Anterior cingulate cortex (tissue), 58 donors: ENCODE results near the gene TMEM252.

Source experiments
- DNase-seq, 58 donors: peaks; one replicate each; lab custom pipeline; 2025; lab: John Stamatoyannopoulos, UW

The TMEM252 gene

GRCh38 chr9:68545033-68545705, 4.5 kb upstream of the TMEM252 start:
- no peak for DNase-seq

DNA sequence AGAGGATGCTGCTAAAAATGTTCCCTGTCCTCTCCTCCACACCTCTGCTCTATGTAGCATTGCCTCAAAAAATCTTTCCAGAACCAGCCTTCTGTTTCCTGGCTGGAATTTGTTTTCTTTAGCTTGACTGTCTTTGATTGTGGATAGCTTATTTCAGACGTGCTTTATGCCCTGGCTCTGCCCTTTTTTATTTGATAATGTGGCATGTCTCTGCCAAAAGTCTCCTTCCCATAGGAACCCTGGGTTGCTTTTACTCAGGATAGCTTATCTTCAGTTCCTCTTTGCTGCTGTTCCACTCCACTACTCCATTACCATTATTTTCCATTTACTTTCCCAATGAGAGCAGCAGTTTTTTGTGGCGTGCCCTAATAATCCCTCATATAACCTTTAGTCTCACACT, 885 bp upstream of the TMEM252 start:
- DNase-seq: no peak

DNA sequence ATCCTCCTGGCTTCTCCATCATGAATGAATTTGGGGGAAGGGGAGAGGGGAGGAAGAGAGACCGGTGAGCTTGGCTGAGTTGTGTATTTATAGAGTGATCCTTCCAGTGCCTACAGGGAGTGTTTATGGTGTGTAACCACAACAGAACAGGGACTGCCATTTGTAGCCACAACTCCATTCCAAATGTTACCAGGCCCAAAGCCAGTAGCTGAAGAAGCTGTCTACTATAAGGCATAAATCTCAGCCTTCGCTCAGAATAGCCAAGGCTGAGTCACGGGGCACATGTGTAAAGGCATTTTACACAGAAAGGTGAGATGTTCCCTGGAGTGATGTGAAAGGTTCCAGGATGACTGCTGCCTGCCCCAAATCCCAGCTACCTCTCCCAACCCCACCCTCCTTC, 2.5 kb downstream of the TMEM252 start:
- DNase-seq: peak in 4 of 58 donors; percentile 4 to 26 (median 14)

DNA sequence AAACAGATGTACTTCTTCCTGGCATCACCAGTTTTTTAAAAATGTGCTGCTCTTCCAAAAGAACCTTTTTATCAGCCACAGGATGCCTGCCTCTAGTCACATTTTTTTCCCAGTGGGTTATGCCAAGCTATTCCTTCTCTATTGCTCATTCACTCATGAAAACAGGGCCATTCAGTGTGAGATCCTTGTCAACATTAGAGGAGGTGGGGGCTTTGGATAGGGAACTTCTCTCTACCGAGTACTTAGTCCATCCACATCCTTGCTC, 3.1 kb downstream of the TMEM252 start:
- DNase-seq: peak in 1 of 58 donors; percentile 33

DNA sequence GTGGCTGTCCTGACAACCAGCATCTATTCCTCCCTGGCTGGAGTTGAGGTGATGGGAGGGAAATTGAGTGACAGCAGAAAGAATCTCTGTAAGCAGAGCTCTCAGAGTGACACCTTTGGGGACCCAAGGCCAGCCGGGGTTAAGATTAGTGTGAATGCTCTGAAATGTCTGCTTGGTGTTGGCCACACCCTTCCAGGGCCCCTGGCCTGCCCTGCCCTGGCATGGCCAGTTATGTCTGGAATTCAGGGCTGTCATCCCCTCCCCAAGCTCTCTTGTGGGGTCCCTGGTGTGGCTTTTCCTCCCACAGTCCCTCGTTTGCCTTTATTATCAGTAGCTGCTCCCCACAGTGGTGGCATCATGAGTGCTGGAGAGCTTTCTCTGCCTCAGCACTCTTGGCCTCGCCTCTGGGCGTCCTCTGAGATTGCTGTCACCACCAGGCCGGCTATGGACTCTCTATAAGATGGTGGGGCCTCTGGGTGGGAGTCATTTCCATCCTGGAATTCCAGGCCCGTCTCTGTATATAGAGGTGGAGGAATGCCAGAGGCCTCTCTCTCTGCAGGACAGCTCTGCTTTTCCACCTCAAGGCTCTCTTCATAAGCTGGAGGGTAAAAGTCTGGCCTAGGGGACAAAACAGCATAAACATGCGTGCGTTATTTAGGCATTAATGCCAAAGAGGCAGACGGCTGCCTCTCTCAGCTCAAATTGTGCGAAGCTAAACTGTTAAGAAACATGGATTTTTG, 3.6 kb downstream of the TMEM252 start:
- DNase-seq: peak in 1 of 58 donors; percentile 4

DNA sequence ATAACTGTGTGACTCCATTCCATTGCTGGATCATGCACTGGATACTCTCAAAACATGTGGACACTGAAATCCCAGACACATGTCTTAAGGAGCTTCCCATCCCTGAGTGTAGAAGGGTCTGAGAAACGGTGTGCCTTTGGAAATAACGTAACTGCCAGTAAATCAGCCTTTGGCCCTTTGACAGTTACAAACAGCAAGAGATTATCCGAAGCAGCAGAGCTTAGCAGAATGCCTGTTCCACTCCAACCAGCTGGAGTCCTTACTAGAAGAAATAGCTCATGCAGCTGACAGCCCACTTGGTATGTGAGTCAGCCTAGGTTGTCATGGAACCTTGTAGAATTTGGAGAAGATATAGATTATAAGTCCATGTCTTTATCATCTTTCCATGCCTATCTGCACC, 7.0 kb downstream of the TMEM252 start:
- peak in 7 of 58 donors; percentile 11 to 38 (median 16) for DNase-seq

DNA sequence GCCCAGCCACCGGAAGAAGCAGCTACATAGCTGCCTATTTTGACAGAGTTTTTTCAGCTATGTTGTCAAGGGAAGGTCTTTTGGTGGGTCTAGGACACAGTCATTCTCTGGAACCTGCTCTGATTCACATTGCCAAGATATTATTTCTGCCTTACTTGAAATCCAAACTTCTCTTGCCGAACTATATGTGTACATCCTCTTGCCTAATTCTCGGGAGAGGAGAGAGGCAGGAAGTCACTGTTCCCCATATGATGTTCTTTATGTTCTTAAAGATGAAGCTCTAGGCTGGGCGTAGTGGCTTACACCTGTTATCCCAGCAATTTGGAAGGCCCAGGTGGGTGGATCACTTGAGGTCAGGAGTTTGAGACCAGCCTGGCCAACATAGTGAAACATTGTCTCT, 8.6 kb downstream of the TMEM252 start:
- no peak for DNase-seq

DNA sequence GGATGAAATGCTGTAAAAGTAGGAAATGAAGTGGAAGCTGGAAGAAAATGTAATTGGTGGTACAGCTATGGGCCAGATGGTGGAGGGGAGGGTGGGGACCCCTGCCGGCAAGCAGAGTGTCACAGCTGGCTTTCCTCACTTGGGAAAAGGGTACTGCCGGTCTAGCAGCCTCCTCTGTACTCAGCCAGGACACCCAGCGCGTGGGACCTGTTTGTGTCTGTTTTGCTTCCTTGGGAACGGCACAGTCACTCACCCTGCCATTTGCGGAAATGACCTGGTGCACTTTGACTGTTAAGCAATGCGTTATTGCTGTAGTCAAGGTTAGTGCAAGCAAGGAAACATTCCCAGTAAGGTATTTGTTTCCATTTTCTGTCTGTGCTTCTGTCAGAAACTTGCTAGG, 10.1 kb downstream of the TMEM252 start:
- no peak for DNase-seq

- no peak for DNase-seq
These were observed 17.2 kb downstream of the TMEM252 start for GRCh38 chr9:68523367-68523936.

- DNase-seq: no peak
These were observed 17.7 kb downstream of the TMEM252 start for GRCh38 chr9:68522954-68523353.

DNA sequence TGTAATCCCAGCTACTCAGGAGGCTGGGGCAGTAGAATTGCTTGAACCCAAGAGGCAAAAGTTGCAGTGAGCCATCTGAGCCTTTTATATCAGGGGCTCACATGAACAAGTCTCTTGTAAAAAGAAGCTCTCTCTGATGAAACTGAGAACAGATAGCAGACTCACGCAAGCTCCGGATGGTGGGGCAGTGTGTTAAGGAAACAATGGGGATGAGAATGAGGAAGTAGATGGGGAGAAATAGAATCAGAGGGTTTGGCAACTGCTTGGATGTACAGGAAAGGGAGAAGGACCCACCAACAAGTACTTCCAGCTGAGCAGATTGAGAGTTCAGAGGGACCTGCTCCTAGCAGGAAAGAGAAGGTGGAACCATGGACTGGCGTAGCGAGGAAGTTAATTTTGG, 18.6 kb downstream of the TMEM252 start:
- peak in 3 of 58 donors; percentile 2 to 6 (median 4) for DNase-seq

- no peak for DNase-seq
These were observed 25.2 kb downstream of the TMEM252 start for GRCh38 chr9:68515326-68516017.

DNA sequence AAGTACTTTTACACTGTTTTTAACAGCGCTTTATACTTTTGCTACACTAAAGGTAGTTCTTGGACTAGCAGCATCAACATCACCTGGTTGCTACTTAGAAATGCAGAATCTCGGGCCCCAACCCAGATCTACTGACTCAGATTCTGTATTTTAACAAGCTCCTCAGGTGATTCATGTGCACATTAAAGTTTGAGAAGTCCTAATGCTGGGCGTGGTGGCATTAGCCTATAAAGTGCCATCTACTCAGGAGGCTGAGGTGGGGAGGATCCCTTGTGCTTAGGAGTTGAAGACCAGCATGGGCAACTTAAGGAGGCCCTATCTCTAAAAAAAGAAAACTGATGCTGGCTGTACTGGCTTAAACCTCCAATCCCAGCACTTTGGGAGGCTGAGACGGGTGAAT, 26.7 kb downstream of the TMEM252 start:
- no peak for DNase-seq

DNA sequence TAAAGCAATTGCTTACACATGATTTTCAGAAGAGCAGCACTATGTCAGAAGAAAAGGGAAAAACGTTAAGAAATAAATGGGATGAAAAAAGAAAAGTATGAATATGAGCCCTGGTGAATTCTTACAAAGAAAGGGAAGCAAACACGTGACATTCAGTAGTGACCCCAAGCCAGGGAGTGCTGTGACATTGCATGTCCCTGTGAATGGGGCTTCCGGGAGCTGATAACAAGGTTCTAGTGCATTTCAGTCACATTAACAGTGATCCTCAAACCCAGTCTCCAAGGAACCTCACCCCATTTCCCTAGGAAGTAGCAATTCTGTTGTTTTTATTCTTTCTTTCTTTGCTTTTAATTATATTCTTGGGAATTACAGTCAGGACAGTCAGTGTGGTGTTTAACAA, 27.3 kb downstream of the TMEM252 start:
- DNase-seq: no peak

GRCh38 chr9:68509689-68510088, 31.0 kb downstream of the TMEM252 start:
- DNase-seq: no peak

DNA sequence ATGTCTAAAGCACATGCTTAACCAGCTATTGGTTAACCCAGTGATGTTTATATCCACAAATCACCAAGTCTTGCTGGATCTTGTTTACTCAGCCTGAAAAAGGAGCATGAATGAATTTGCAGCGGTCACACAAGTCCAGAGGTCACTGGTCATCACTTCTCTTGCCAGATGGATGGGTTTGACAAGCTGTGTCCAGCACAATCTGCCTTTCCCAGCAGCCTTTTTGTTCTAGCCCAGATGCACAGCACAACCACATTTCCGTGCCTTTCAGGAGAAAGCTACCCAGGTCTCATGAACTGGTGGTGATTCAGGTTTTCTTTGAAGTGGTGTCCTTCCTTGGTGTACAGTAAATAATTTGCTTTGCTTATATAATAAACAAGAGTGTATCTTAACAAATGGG, 32.1 kb downstream of the TMEM252 start:
- DNase-seq: no peak

GRCh38 chr9:68507806-68508145, 32.9 kb downstream of the TMEM252 start:
- no peak for DNase-seq

DNA sequence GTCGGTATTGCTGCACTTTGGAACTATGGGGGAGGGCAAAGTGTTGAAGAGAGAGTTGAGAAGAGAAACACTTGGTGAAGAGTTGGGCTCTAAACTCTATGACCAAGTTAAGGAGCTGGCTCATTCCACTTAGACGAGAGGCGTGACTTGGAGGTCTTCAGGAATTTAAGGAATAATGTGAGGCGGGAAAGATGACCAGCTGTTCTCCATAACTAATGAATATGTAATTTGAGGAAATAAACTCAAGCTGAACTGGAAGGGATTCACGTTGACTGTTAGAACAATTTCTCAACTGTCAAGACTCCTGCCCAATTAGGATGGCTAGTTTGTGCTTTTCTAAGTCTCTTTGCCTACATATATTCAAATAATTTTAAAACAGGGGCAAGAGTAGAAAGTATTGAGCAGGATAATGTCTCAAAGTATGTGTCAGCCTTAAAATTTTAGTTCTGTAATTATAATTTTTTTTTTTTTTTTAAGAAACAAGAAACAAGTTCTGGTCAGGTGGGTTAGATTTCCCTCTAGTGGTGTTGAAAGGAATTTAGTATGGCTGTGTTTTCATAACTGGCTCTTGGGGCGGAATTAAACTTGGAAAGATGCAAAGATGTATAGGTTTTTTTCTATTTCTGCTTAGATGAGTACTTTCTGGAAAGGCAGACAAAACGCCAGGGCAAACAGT, 33.4 kb downstream of the TMEM252 start:
- peak in 1 of 58 donors; percentile 6 for DNase-seq

GRCh38 chr9:68506551-68506950, 34.1 kb downstream of the TMEM252 start:
- no peak for DNase-seq

DNA sequence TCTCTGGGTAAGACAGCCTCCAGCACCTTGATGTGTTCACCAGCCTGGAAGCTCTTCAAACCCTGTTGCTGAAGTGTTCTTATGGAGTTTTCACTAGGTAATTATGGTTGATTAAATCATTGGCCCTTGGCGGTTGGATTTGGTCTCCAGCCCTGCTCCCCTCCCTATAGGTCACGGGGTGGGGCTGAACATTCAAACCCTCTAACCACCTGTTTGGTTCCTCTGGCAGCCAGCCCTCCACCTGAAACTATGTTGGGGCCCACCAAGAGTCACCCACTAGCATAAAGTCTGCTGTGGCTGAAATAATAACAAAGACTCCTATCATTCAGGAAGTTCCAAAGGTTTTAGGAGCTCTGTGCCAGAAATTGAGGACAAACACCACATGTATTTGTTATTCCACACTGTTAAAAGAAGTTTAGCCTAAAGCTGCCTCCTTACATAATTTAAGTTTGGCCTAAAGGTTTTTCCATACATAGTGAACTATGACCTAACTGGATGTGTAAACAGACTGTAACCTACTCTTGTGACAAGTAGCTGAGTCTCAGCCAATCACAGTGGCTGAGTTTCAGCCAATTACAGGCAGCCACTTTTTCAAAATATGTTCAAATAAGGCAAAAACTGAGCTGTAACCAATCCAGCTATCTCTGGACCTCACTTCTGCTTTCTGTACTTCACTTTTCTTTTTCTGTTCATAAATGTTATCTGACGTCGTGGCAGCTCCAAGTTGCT, 34.8 kb downstream of the TMEM252 start:
- no peak for DNase-seq
